ENCODE results near the gene LDLRAD4.

- TF ChIP-seq CTCF (IDR thresholded peaks at IDR 0.05) (no peak), POLR2A (IDR thresholded peaks at IDR 0.05; ENCODE audit: low read depth) (no peak), EP300 (IDR thresholded peaks at IDR 0.05) (no peak), POLR2AphosphoS5 (IDR thresholded peaks at IDR 0.05) (no peak)
Measured at GRCh38 chr18:13266218-13267100, 47.9 kb downstream of the LDLRAD4 start.
